Left lobe of liver (tissue), 2 donors: ENCODE data around the gene B9D2. TPM values are rescaled to one million over a fixed set of nuclear protein-coding genes. Genes with fewer than 3 reads are reported as not detected.
"Not testable (repeated sequence)": the region's sequence is repeated elsewhere in the genome, so short reads cannot be mapped to it uniquely, and the experiment has no call there.

Experiments used
- ATAC-seq: fragments of 200-7000 bp; cut with Tn5 transposase; one replicate; pipeline ENCODE4 v1.9.1; 2020; ENCODE audit warnings: mild to moderate bottlenecking, moderate library complexity
- DNase-seq: peaks from one replicate; pipeline ENCODE4 v3.0.0-alpha.2; 2020; ENCODE audit warnings: low spot score
- total RNA-seq: library from RNA; stranded (reverse); gene quantifications from one replicate; pipeline ENCODE4 v1.2.1, GENCODE V29; 2021
- donor health status: DM: no; HTN: no; CAD: no; lungs with moderate emphysema.
- donor health status: DM: no; HTN: yes; CAD: no.

Gene B9D2
- total RNA-seq, 1 donor from 2014 or later, result 2.1 TPM

GRCh38 chr19:41392775-41393174 is 28.8 kb upstream of the B9D2 start:
- DNase-seq, result no peak
- no peak for ATAC-seq

- DNase-seq (no peak), ATAC-seq (no peak)
Measured at GRCh38 chr19:41391618-41392017, 27.7 kb upstream of the B9D2 start.

DNA sequence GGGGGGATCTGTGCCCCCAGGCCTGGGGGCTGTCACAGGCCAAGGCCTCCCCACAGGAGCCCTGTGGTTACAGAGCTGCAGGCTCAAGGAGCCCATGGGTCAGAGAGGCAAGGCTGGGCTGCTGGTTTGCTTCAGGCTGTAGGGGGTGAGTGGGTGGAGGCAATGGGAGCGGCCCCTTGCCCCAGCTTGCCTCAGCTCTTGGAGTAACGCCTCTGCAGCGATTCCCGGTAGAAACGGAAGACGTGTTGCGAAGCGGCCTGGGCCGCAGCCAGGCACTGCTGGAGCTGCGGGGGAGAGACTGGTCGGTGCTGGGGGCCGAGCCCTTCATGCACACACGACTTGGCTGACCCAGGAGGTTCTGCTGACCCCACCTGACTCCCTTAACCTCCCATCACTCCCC is 22.5 kb upstream of the B9D2 start:
- ATAC-seq (no peak), DNase-seq (no peak)

GRCh38 chr19:41384351-41384750 is 20.4 kb upstream of the B9D2 start:
- DNase-seq, result no peak
- no peak for ATAC-seq

- not testable (repeated sequence) for DNase-seq, ATAC-seq
Measured at GRCh38 chr19:41381536-41381935, 17.6 kb upstream of the B9D2 start.

DNA sequence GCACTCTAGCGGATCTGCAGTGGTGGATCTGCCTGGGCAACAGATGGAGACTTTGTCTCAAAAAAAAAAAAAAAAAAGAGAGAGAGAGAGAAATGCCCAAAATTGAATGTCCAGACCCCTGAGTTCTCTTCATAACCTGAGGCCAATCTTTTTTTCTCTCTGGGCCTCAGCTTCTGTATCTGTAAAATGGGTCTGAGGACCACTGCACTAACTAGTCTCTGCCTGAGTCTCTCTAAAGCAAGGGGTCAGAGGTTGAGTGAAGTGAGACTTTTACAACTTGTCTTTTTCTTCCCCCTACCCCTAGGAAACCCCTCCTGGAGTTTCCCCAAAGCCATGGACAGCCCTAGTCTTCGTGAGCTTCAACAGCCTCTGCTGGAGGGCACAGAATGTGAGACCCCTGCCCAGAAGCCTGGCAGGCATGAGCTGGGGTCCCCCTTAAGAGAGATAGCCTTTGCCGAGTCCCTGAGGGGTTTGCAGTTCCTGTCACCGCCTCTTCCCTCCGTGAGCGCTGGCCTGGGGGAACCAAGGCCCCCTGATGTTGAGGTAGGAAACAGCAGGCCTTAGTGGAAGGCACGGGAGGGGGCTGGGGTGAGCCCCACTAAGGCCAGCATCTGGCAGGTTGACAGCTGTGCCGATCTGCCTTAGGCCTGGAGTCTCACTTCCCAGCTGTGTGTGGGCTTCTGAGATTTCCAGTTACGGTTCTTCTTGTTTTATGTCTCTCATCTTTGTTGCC is 14.2 kb upstream of the B9D2 start:
- ATAC-seq, result no peak
- no peak for DNase-seq

GRCh38 chr19:41376998-41377365 is 13.0 kb upstream of the B9D2 start:
- no peak for DNase-seq
- peak; percentile 26 for ATAC-seq

GRCh38 chr19:41376241-41376997 is 12.5 kb upstream of the B9D2 start, which contains the start of gene TMEM91:
Gene TMEM91 (plus strand): TSS chr19:41376533. CDS start chr19:41378310, 1,777 bp downstream.
- ATAC-seq, result peak; percentile 69
- DNase-seq, result no peak

DNA sequence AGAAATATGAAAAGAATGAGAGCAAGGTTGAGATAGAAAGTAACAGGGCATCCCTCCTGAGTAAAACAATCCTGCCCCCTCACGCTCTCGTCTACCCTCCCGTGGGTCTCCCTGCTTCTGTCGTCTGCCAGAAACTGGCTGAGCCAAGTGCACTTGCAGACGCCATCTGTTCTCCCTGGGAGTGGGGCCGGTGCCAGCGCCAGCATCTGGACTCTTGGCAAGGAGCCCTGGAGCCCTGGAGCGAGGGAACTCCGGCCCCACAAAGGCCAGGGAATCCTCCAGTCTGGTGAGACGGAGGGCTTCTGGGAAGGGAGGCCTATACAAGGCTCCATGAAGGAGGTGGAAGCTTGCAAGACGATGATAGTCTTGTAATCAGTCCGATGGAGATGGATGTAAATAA is 10.0 kb upstream of the B9D2 start:
- DNase-seq (no peak), ATAC-seq (peak; percentile 37)

DNA sequence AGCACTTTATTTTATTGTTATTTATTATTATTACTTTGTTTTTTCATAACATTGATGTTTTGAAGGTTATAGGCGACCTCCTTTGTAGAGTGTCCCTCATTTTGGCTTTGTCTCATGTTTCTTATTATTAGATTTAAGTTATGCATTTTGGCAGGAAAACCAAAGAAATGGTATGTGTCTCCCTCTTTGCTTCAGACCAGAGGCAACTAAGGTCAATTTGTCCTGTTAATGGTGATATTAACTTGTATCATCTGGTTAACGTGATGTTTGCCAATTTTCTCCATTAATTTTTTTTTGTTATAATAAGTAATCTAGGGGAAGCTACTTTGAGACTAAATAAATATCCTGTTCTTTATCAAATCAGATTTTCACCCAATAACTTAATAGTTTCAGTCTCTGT is 8.6 kb upstream of the B9D2 start:
- DNase-seq (no peak), ATAC-seq (no peak)

- no peak for DNase-seq
- no peak for ATAC-seq
Measured at GRCh38 chr19:41371541-41371940, 7.6 kb upstream of the B9D2 start.

DNA sequence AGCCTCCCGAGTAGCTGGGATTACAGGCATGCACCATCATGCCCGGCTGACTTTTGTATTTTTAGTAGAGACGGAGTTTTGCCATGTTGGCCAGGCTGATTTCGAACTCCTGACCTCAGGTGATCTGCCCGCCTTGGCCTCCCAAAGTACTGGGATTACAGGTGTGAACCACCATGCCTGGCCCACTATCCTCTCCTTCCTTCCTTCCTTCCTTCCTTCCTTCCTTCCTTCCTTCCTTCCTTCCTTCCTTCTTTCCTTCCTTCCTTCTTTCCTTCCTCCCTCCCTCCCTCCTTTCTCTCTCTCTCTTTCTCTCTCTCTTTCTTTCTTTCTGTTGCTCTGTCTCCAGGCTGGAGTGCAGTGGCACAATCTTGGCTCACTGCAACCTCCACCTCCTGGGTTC is 7.2 kb upstream of the B9D2 start:
- not testable (repeated sequence) for DNase-seq, ATAC-seq

DNA sequence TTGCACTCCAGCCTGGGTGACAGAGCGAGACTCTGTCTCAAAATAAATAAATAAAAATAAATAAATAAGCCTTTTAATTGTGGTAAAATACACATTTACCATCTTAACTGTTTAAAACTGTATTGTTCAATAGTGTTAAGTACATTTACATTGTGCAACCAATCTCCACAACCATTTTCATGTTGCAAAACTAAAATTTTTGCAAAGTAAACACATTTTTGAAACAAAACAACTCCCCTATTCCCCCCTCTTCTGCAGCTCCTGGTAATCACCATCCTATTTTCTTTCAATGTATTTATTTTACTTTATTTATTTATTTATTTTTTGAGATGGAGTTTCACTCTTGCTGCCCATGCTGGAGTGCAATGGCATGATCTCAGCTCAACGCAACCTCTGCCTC is 5.8 kb upstream of the B9D2 start:
- ATAC-seq (no peak), DNase-seq (no peak)

DNA sequence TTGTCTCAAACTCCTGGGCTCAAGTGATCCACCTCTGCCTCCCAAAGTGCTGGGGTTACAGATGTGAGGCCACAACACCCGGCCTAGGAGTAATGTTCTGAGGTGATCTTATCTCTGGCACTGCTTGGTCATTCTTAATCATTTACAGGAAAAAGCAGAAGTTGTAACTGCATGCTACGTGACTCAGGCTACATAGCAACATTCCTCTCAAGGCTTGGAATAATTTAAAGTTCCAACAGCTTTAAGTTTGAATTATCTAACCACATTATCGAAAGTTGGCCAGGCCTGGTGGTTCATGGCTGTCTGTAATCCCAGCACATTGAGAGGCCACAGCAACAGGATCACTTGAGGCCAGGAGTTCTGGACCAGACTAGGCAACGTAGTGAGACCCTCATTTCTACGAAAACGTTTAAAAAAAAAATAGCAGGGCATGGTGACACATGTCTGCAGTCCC is 3.9 kb upstream of the B9D2 start:
- DNase-seq, result no peak
- no peak for ATAC-seq

DNA sequence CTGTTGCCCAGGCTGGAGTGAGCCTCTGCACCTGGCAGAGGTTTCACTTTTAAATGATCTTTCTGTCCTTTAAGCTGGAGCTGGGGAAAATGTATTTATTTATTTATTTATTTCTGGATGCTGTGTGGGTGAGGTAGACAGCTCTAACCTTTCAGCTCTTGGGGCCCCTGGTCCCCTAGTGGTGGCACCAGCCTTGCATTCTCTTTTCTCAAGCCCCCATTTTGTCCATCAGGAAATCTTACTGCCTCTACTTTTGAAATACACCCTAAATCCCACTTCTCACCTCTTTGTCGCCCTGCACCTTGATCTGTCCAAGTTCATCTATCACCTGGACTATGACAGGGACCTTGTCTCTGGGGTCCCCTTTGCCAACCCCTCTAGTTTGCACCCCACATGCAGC is 2.1 kb upstream of the B9D2 start:
- no peak for ATAC-seq
- no peak for DNase-seq

GRCh38 chr19:41364524-41365391 is 809 bp upstream of the B9D2 start:
- ATAC-seq (no peak), DNase-seq (no peak)

DNA sequence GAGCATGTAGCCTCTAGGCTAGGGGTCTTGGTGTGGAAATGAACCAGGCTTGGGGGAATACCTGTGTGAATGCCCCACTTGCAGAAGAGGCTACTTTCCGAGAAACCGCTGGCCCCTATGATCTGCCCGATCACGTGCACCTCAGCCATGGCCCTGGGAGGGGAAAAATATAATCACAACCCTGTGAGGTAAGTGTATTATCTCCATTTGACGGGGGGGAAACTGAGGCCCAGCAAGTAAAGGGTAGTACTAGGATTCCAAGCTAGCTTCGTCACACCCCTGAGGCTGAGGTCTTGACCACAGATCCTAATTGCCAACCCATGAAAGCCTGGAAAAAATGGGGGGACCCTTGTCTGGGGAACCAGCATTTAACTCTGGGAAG is 587 bp downstream of the B9D2 start:
- DNase-seq, result no peak
- ATAC-seq, result no peak

- DNase-seq (no peak), ATAC-seq (no peak)
Measured at GRCh38 chr19:41362143-41362847, 1.7 kb downstream of the B9D2 start.

- ATAC-seq (no peak), DNase-seq (no peak)
Measured at GRCh38 chr19:41359741-41360140, 4.2 kb downstream of the B9D2 start.

DNA sequence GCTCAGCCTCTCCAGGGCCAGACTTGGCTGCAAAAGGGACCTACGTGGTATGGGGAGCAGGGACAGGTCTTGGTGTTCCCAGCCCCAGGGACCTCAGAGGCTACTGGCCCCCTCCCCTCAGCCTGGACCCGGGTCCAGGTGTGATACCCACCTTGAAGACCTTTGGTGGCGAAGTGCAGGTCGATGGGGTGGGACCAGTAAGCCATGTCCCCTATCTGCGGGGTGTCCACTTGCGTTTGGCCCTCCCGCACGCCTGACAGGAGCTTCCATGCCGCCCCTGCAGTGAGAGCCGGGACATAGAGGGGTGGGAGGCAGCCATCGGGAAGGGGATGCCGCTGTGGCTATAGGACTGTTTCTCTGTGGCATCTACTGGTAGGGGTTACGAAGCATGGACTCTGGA is 6.2 kb downstream of the B9D2 start:
- DNase-seq (no peak), ATAC-seq (no peak)
